ENCODE results near the gene SH3D19. TPM values are rescaled to one million over a fixed set of nuclear protein-coding genes. Genes with fewer than 3 reads are reported as not detected.

The SH3D19 gene
- total RNA-seq, 4 donors from 2014 or later: 117 to 200 (median 168) TPM

DNA sequence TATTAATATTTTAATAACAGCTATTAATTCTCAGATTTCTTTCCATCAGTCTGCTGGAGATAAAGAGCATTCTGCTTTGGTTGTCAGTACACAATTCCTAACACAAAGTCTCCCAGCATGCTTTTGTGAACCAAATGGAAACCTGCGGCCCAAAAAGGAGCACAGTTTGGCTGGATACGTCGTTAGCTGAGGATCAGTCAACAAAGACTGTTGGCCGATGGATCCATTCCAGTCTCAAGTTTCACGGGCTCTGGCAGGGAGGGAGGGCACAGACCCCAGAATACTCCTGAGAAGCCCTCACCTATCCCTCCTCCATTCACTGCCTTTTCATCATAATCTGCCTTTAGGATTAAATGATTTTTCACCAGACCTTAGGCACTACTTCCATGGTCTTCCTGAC, 74.7 kb downstream of the SH3D19 start:
- no peak overlapping the region for H3K27ac ChIP-seq
- TF ChIP-seq POLR2A (IDR thresholded peaks at IDR 0.05) (no peak), EP300 (IDR thresholded peaks at IDR 0.05) (no peak), POLR2AphosphoS5 (IDR thresholded peaks at IDR 0.05) (no peak)
- TF ChIP-seq, protein P1, sequence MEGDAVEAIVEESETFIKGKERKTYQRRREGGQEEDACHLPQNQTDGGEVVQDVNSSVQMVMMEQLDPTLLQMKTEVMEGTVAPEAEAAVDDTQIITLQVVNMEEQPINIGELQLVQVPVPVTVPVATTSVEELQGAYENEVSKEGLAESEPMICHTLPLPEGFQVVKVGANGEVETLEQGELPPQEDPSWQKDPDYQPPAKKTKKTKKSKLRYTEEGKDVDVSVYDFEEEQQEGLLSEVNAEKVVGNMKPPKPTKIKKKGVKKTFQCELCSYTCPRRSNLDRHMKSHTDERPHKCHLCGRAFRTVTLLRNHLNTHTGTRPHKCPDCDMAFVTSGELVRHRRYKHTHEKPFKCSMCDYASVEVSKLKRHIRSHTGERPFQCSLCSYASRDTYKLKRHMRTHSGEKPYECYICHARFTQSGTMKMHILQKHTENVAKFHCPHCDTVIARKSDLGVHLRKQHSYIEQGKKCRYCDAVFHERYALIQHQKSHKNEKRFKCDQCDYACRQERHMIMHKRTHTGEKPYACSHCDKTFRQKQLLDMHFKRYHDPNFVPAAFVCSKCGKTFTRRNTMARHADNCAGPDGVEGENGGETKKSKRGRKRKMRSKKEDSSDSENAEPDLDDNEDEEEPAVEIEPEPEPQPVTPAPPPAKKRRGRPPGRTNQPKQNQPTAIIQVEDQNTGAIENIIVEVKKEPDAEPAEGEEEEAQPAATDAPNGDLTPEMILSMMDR (IDR thresholded peaks at IDR 0.05): no peak
- WGBS, 2 donors (ENCODE audit: low coverage in 1 of 2): 59 to 62% methylated on average over 5 of the region's 5 CpGs
- ATAC-seq: no peak
- H3K36me3 ChIP-seq: no peaks in the 10 kb centered on the region
- peaks cover 0 to 21% (median 0%) of the 10 kb centered on the region in 3 donors for H3K4me1 ChIP-seq
- H3K27me3 ChIP-seq: no peaks in the 10 kb centered on the region
- no peak overlapping the region for H3K4me3 ChIP-seq
- no peaks in the 10 kb centered on the region for H3K9me3 ChIP-seq

DNA sequence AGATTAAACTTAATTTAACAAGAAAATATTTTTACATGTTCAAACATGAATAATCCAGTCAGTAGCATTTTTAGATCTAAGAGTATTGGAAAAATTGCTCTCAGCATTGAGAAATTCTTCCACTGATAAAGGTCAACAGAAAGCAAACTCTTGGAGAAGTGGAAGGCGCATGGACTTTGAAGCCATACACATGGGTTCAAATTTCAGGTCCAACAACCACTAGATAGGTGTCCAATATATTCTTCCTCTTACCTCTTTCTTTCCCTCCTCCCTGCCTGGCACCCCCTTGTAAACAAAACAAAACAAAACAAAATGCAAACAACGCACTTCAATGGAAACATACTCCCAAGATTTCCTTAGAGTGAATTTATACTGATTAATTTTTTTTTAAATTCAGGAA, 76.9 kb downstream of the SH3D19 start:
- 91 to 93% methylated on average over 1 to 2 of the region's 2 CpGs for WGBS, 2 donors (ENCODE audit: low coverage in 1 of 2)
- ATAC-seq: no peak
- H3K4me1 ChIP-seq: peaks cover 0 to 21% (median 0%) of the 10 kb centered on the region in 3 donors
- H3K4me3 ChIP-seq: no peak overlapping the region
- no peaks in the 10 kb centered on the region for H3K36me3 ChIP-seq
- no peaks in the 10 kb centered on the region for H3K9me3 ChIP-seq
- TF ChIP-seq POLR2A (IDR thresholded peaks at IDR 0.05) (no peak), EP300 (IDR thresholded peaks at IDR 0.05) (no peak), POLR2AphosphoS5 (IDR thresholded peaks at IDR 0.05) (no peak)
- TF ChIP-seq, protein P1 (IDR thresholded peaks at IDR 0.05): no peak
- no peak overlapping the region for H3K27ac ChIP-seq
- H3K27me3 ChIP-seq: no peaks in the 10 kb centered on the region

DNA sequence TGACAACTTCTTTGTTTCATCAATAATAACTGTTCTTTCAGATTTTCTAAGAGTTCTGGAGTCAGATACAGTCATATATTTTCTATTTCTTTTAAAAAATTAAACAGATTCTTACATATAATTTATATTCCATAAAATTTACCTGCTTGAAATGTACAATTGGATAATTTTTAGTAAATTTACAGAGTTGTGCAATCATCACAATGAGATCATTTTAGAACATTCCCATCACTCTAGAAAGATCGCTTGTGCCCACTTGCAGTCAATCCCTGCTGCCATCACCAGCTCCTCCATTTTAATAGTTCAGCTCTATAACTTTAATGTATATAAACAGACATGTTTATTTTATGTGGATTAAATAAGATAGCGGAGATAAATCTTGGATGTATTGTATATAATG, 78.0 kb downstream of the SH3D19 start:
- no peaks in the 10 kb centered on the region for H3K9me3 ChIP-seq
- H3K27me3 ChIP-seq: no peaks in the 10 kb centered on the region
- WGBS, 2 donors (ENCODE audit: low coverage in 1 of 2): 95 to 97% methylated on average over 2 of the region's 2 CpGs
- no peak for TF ChIP-seq POLR2AphosphoS5 (IDR thresholded peaks at IDR 0.05)
- TF ChIP-seq, protein P1 (IDR thresholded peaks at IDR 0.05): no peak
- TF ChIP-seq POLR2A (IDR thresholded peaks at IDR 0.05): no peak
- no peak for TF ChIP-seq EP300 (IDR thresholded peaks at IDR 0.05)
- no peak overlapping the region for H3K4me3 ChIP-seq
- no peak overlapping the region for H3K27ac ChIP-seq
- no peak for ATAC-seq
- no peaks in the 10 kb centered on the region for H3K36me3 ChIP-seq
- H3K4me1 ChIP-seq: peaks cover 0 to 14% (median 0%) of the 10 kb centered on the region in 3 donors

DNA sequence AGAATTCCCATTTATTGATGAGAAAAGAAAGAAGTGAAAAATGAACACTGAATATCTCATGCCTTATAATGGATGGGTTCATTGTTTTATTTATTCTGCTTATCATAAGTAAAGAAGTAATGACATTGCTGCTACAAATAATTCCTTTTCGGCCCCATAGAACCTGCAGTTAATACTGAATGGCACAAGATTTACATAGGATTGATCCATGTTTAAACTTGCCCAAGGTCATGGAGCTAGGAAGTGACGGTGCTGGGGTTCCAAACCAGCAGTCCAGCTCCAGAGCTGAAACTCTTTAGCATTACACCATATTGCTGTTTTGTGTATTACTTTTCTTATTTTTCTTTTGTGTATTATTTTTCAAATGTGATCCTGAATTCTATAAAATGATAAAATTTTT, 78.7 kb downstream of the SH3D19 start:
- 95 to 100% methylated on average over 2 of the region's 2 CpGs for WGBS, 2 donors (ENCODE audit: low coverage in 1 of 2)

DNA sequence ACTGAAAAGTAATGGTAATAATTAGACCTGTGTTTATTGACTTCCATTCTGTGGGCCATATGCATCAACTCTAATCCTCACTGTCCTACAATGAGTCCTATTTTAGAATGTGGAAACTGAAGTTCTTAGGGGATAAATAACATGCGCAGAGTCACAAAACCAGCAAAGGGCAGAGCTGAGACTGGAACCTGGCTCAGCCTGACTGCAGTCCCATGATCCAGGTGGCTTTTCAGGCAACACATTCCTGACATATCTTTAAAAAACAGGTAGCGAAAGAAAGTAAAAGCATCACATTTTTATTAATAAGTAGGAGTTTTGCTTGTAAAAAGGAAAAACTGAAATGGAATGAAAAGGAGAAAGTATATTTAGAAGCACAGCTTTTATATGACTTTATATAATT, 83.1 kb downstream of the SH3D19 start:
- no peak overlapping the region for H3K27ac ChIP-seq
- 94 to 98% methylated on average over 2 of the region's 2 CpGs for WGBS, 2 donors (ENCODE audit: low coverage in 1 of 2)
- H3K27me3 ChIP-seq: no peaks in the 10 kb centered on the region
- no peak overlapping the region for H3K4me3 ChIP-seq
- H3K4me1 ChIP-seq: peaks cover 0 to 14% (median 0%) of the 10 kb centered on the region in 3 donors
- no peaks in the 10 kb centered on the region for H3K36me3 ChIP-seq
- no peak for ATAC-seq
- H3K9me3 ChIP-seq: no peaks in the 10 kb centered on the region
- TF ChIP-seq, protein P1 (IDR thresholded peaks at IDR 0.05): no peak
- TF ChIP-seq POLR2A (IDR thresholded peaks at IDR 0.05) (no peak), EP300 (IDR thresholded peaks at IDR 0.05) (no peak), POLR2AphosphoS5 (IDR thresholded peaks at IDR 0.05) (no peak)

More for the DNA sequence above, 78.7 kb downstream of the SH3D19 start:
- Histone ChIP-seq H3K27ac (no peak overlapping the region), H3K4me3 (no peak overlapping the region), H3K27me3 (no peaks in the 10 kb centered on the region), H3K4me1 (peaks cover 0 to 8% (median 0%) of the 10 kb centered on the region in 3 donors), H3K9me3 (no peaks in the 10 kb centered on the region), H3K36me3 (no peaks in the 10 kb centered on the region)
- TF ChIP-seq EP300 (IDR thresholded peaks at IDR 0.05) (no peak), POLR2AphosphoS5 (IDR thresholded peaks at IDR 0.05) (no peak), POLR2A (IDR thresholded peaks at IDR 0.05) (no peak)
- TF ChIP-seq, protein P1 (IDR thresholded peaks at IDR 0.05): no peak
- no peak for ATAC-seq

All from gastroesophageal sphincter (tissue), 4 donors.